GM12878 (cell line): ENCODE measurements around the gene PNMA8B. TPM values are rescaled to one million over a fixed set of nuclear protein-coding genes. Genes with fewer than 3 reads are reported as not detected.

Experiments used
- ATAC-seq: fragments of 200-7000 bp; cut with Tn5 transposase; 3 replicates; pipeline ENCODE4 v1.9.1; 2020; ENCODE audit warnings: mild to moderate bottlenecking, moderate library complexity
- BruUV-seq: library from RNA; stranded (reverse); fragments of 400-500 nt; replicated peaks from 2 replicates; lab custom pipeline; 2021; lab: Mats Ljungman, UMichigan
- CTCF ChIA-PET: fragments of 300-600 bp; sonication (Branson Sonifier 250); formaldehyde crosslinking; extraction: SDS; loops from one replicate; lab custom pipeline; 2021; ENCODE audit warnings: inconsistent platforms; lab: Yijun Ruan, JAX
- POLR2A ChIA-PET: fragments of 350-600 bp; formaldehyde crosslinking; extraction: SDS; loops from one replicate; lab custom pipeline; 2021; ENCODE audit warnings: inconsistent platforms; lab: Charles Lee
- RAD21 ChIA-PET: fragments of 300-600 bp; sonication (Branson Sonifier 250); formaldehyde crosslinking; loops from one replicate; lab custom pipeline; 2023; ENCODE audit warnings: antibody characterized with exemption; ENCODE audit not compliant: unreplicated experiment; lab: Charles Lee
- SMC1A ChIA-PET: fragments of 300-600 bp; sonication (Branson Sonifier 250); formaldehyde crosslinking; loops from one replicate; lab custom pipeline; 2023; ENCODE audit not compliant: unreplicated experiment, uncharacterized antibody; lab: Charles Lee
- DNase-seq: peaks from one replicate; pipeline ENCODE4 v3.0.0-alpha.2; 2011; ENCODE audit warnings: low read depth, low spot score
- FAIRE-seq: peaks from 3 replicates; lab custom pipeline; 2011; peaks lifted over from hg19 to GRCh38; lab: Jason Lieb, UNC
- H2AFZ ChIP-seq: 2 replicates; pipeline ENCODE4 v1.6.0; 2011; ENCODE audit warnings: low read depth, low read length, control low read depth; ENCODE audit not compliant: control insufficient read depth
- H3K27ac ChIP-seq: 2 replicates; pipeline ENCODE4 v1.5.1; 2011; ENCODE audit warnings: control low read depth; ENCODE audit not compliant: control insufficient read depth, insufficient read depth
- H3K27me3 ChIP-seq, 2 experiments: replicated peaks in 1 of 2; 2 replicates each; pipeline versions ENCODE4 v1.6.0 to v1.6.1; 2011; ENCODE audit warnings: low read length in 1 of 2; ENCODE audit not compliant: control insufficient read depth in 2 of 2, insufficient read depth in 2 of 2
- H3K36me3 ChIP-seq, 2 experiments: 2 replicates each; pipeline ENCODE4 v1.5.1; 2011; ENCODE audit warnings: low read length in 1 of 2; ENCODE audit not compliant: control insufficient read depth in 2 of 2, insufficient read depth in 2 of 2
- H3K4me1 ChIP-seq: 2 replicates; pipeline ENCODE4 v1.6.1; 2011; ENCODE audit warnings: mild to moderate bottlenecking, low read length, moderate library complexity, mixed read lengths; ENCODE audit not compliant: control insufficient read depth, insufficient read depth
- H3K4me2 ChIP-seq: 2 replicates; pipeline ENCODE4 v1.6.0; 2011; ENCODE audit warnings: control low read depth; ENCODE audit not compliant: control insufficient read depth, insufficient read depth
- H3K4me3 ChIP-seq: fragments of 200-600 bp; sonication (generic); 2 replicates; pipeline ENCODE4 v1.5.1; 2016
- H3K79me2 ChIP-seq: 2 replicates; pipeline ENCODE4 v1.6.0; 2011; ENCODE audit warnings: low read length; ENCODE audit not compliant: control insufficient read depth, insufficient read depth
- H3K9ac ChIP-seq: 2 replicates; pipeline ENCODE4 v1.8.0; 2011; ENCODE audit warnings: low read length, control low read depth, mixed read lengths; ENCODE audit not compliant: control insufficient read depth, insufficient read depth
- H3K9me3 ChIP-seq: replicated peaks from 3 replicates; pipeline ENCODE4 v1.5.1; 2011; ENCODE audit warnings: mild to moderate bottlenecking, low read length; ENCODE audit not compliant: control insufficient read depth, insufficient read depth
- H4K20me1 ChIP-seq: 2 replicates; pipeline ENCODE4 v1.6.0; 2011; ENCODE audit not compliant: control insufficient read depth, insufficient read depth
- NFYB ChIP-seq: IDR thresholded peaks from 2 replicates; pipeline ENCODE4 v1.6.1; 2011; ENCODE audit warnings: low read depth, mild to moderate bottlenecking, low read length, improper control_type of control experiment, moderate library complexity; ENCODE audit not compliant: insufficient read depth
- SP1 ChIP-seq: IDR thresholded peaks from one replicate; pipeline ENCODE4 v1.6.1; 2011; ENCODE audit warnings: low read depth, low read length
- WGBS: methylation state at CpG from one replicate; pipeline ENCODE4 v1.1.6; 2016; ENCODE audit warnings: low lambda C conversion rate; ENCODE audit not compliant: insufficient replicate concordance, insufficient coverage; ENCODE audit errors: missing lambda C conversion rate; 5-methylcytosine and 5-hydroxymethylcytosine counted together
- in situ Hi-C: fragments of 300-500 bp; cut with MboI; formaldehyde crosslinking; loops from 9 replicates; pipeline ENCODE4 v1.14.3; 2018; ENCODE audit warnings: mixed read lengths
- intact Hi-C: fragments of 100-400 bp; cut with micrococcal nuclease; formaldehyde crosslinking; loops from one replicate; pipeline ENCODE4 v1.14.2; 2022; ENCODE audit not compliant: unreplicated experiment
- polyA plus RNA-seq, 11 experiments: library from polyadenylated mRNA; depleted of rRNA in 4 of 11; unstranded in 6 of 11; stranded (reverse) in 5 of 11; fragments of >200 nt; fragmentation: Nextera tagmentation in 4 of 11; fragmentation: Illumina TruSeq in 1 of 11; extraction: Ambion mirVana in 4 of 11; extraction: Trizol in 1 of 11; gene quantifications; 1 replicate in 1 of 11; 2 replicates in 10 of 11; pipeline versions ENCODE4 v1.2.1 to v1.2.3, GENCODE V29; 2011 to 2016; ENCODE audit warnings: inconsistent platforms in 2 of 11, missing spikeins in 2 of 11, low read depth in 1 of 11
- total RNA-seq, 4 experiments: library from RNA; depleted of rRNA in 3 of 4; stranded (reverse); fragments of >200 nt in 3 of 4; fragmentation: Illumina TruSeq in 1 of 4; extraction: Trizol in 1 of 4; gene quantifications; 2 replicates each; pipeline versions ENCODE4 v1.2.1 to v1.2.3, GENCODE V29; 2013 to 2021
- TF ChIP-seq, protein P1 (sequence below): IDR thresholded peaks from 2 replicates; pipeline ENCODE4 v1.6.1; 2011; ENCODE audit warnings: borderline replicate concordance, low read depth, mild to moderate bottlenecking, moderate library complexity, mixed read lengths, low read length; ENCODE audit not compliant: insufficient read depth; ENCODE audit errors: extremely low read length

Gene PNMA8B
- total and polyA plus RNA-seq, 10 of the 15 experiments (the other 5 are each of a cell fraction or from before 2014, with no cell fraction given) = 0.01 TPM; not detected in 9

GRCh38 chr19:46530636-46531035 is 35.0 kb upstream of the PNMA8B start:
- no peak for TF ChIP-seq SP1
- peak; percentile 70; the same call in 1 of the 2 replicates for TF ChIP-seq NFYB
- TF ChIP-seq, protein P1, sequence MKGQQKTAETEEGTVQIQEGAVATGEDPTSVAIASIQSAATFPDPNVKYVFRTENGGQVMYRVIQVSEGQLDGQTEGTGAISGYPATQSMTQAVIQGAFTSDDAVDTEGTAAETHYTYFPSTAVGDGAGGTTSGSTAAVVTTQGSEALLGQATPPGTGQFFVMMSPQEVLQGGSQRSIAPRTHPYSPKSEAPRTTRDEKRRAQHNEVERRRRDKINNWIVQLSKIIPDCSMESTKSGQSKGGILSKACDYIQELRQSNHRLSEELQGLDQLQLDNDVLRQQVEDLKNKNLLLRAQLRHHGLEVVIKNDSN = peak; percentile 28
- no TSS peak for BruUV-seq
- SMC1A ChIA-PET = interaction anchor here (1.1 to 2.5 kb wide), 2 partner anchors 131 to 213 kb away, joined by 4 to 18 read pairs; partner anchors contain the start of gene DACT3
- H4K20me1 ChIP-seq = no peaks in the 10 kb centered on the region
- in situ Hi-C loops (loop anchor here (5.0 kb wide), 1 partner anchor 137 kb away; no protein-coding TSS in a partner anchor), intact Hi-C loops (no loop called here)
- no peak overlapping the region for H3K4me2 ChIP-seq
- H3K9me3 ChIP-seq = peaks cover 4% of the 10 kb centered on the region; the same call in 1 of the 3 replicates
- ATAC-seq (peak; percentile 90), DNase-seq (no peak), FAIRE-seq (no peak)
- H3K27me3 ChIP-seq = no peaks in the 10 kb centered on the region; a peak in 1 of 4 replicates
- CTCF ChIA-PET = interaction anchor here (0.7 to 3.9 kb wide), 11 partner anchors 8 to 224 kb away, joined by 3 to 54 read pairs (median 6); partner anchors contain the start of gene DACT3
- 0% methylated on average over 1 of the region's 1 CpG for WGBS
- H3K9ac ChIP-seq = no peak overlapping the region
- peak overlapping the region; percentile 51; the same call in 1 of the 2 replicates for H2AFZ ChIP-seq
- H3K36me3 ChIP-seq = no peaks in the 10 kb centered on the region
- peaks cover 4% of the 10 kb centered on the region for H3K4me1 ChIP-seq
- RAD21 ChIA-PET = interaction anchor here (0.7 to 4.0 kb wide), 3 partner anchors 81 to 198 kb away, joined by 3 to 32 read pairs (median 7); partner anchors contain the start of gene DACT3
- POLR2A ChIA-PET = interaction anchor here (0.6 kb wide), 1 partner anchor 186 kb away, joined by 4 read pairs; the partner anchor contains the start of gene PRKD2
- H3K79me2 ChIP-seq = no peaks in the 10 kb centered on the region
- no peak overlapping the region for H3K27ac ChIP-seq
- H3K4me3 ChIP-seq = no peak overlapping the region
